ENCODE results near the gene NPIPA1. TPM values are rescaled to one million over a fixed set of nuclear protein-coding genes. Genes with fewer than 3 reads are reported as not detected.
A peak's percentile ranks its signal among the peaks of the same experiment; 100 is the strongest.
"Not testable (repeated sequence)": the region's sequence is repeated elsewhere in the genome, so short reads cannot be mapped to it uniquely, and the experiment has no call there.

Gene NPIPA1
- total and polyA plus RNA-seq, 3 donors from 2014 or later: 169 to 173 (median 170) TPM

DNA sequence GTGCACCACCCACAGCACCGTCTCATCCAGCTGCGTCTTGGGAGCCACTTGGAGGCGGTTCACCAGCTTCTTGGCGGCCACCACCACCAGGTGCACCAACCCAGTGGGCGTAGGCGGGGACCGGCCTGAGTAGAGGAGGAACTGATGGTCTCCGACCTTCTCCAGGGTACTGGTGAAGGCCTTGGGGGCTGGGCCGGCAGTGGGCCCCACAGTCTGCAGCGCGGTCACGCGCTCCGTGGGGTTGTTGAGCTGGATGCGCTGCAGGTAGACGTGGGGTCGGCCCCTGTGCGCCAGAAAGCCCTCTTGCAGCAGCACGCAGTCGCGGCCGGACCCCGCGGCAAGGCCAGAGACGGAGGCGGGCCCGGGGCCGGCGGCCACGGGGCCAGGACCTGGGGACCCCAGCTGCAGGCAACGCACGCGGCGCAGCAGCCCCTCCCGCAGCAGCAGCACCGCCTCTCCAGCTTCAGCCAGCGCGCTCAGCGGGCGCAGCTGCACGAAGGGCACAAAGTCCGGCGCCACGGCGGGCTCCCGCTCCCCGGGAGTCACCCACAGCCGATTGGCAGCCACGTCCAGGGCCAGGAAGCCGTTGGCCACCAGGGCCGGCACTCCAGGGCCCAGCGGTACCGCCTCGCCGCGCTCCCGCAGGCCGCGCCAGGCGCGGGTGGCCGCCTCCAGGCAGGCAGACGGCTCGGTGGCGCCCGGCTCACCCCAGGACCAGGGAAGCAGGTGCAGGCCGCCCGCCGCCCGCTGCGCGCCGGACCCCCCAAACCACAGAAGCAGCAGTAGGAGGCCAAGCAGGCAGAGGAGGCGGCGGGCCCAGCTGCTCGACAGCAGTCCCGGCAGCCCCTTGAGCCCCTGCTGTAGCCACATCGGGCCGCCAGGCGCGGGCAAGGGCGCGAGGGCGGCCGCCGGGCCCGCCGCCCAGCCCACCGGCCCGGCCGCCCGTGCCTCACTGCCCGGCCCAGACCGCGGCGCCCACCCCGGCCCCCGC lies 52.3 kb downstream of the NPIPA1 start:
- H3K27ac ChIP-seq; DNase-seq; H3K4me1 ChIP-seq; H3K27me3 ChIP-seq; H3K9me3 ChIP-seq; H3K36me3 ChIP-seq (ENCODE audit: low read depth, missing control alignments); intact Hi-C loops (cut with DNase I; ENCODE audit: low total_unique reads): not testable (repeated sequence)
- 36 to 75% methylated on average over 30 to 81 of the region's 98 CpGs for WGBS, 2 donors
- H3K4me3 ChIP-seq: peak overlapping the region; percentile 9 to 15

DNA sequence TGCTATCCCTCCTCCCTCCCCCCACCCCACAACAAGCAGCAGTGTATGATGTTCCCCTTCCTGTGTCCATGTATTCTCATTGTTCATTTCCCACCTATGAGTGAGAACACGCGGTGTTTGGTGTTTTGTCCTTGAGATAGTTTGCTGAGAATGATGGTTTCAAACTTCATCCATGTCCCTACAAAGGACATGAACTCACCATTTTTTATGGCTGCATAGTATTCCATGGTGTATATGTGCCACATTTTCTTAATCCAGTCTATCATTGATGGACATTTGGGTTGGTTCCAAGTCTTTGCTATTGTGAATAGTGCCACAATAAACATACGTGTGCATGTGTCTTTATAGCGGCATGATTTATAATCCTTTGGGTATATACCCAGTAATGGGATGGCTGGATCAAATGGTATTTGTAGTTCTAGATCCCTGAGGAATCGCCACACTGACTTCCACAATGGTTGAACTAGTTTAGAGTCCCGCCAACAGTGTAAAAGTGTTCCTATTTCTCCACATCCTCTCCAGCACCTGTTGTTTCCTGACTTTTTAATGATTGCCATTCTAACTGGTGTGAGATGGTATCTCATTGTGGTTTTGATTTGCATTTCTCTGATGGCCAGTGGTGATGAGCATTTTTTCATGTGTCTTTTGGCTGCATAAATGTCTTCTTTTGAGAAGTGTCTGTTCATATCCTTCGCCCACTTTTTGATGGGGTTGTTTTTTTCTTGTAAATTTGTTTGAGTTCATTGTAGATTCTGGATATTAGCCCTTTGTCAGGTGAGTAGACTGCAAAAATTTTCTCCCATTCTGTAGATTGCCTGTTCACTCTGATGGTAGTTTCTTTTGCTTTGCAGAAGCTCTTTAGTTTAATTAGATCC lies 56.3 kb downstream of the NPIPA1 start:
- H3K4me1 ChIP-seq; H3K9me3 ChIP-seq; H3K4me3 ChIP-seq; H3K27me3 ChIP-seq; H3K27ac ChIP-seq; DNase-seq; H3K36me3 ChIP-seq (ENCODE audit: low read depth, missing control alignments); intact Hi-C loops (cut with DNase I; ENCODE audit: low total_unique reads): not testable (repeated sequence)
- WGBS, 2 donors: 93 to 94% methylated on average over 7 of the region's 7 CpGs

DNA sequence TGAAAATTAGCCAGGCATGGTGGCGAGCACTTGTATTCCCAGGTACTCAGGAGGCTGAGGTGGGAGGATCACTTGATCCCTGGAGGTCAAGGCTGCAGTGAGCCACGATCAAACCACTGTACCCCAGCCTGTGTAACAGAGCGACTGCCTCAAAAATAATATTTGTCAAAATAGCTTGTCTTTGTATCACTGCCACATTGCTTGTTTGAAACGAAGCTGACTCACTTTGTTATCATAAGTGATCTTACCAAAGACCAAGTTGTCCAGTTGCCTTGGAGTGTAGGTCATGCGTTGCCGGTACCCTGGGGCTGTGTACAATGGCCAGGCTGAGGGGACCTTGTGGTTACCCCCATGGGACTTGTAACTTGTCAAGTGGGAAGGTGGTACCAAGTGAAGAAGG lies 59.5 kb downstream of the NPIPA1 start:
- intact Hi-C loops (cut with DNase I; ENCODE audit: low total_unique reads); H3K36me3 ChIP-seq (ENCODE audit: low read depth, missing control alignments); H3K4me1 ChIP-seq; DNase-seq; H3K27me3 ChIP-seq; H3K27ac ChIP-seq; H3K4me3 ChIP-seq; H3K9me3 ChIP-seq: not testable (repeated sequence)
- WGBS, 2 donors: 73 to 78% methylated on average over 6 of the region's 6 CpGs

DNA sequence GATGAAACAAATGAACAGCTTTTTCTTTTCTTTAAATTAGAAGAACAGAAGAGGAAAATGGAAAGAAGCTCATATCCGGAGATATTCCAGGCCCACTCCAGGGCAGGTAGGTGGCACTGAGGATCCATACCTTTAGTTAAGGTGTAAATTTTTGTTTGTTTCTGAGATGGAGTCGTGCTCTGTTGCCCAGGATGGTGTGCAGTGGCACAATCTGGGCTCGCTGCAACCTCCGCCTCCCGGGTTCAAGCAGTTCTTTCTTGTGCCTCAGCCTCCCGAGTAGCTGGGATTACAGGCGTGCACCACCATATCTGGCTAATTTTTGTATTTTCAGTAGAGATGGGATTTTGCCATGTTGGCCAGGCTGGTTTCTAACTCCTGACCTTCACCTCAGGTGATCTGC lies 61.1 kb downstream of the NPIPA1 start:
- intact Hi-C loops (cut with DNase I; ENCODE audit: low total_unique reads); H3K36me3 ChIP-seq (ENCODE audit: low read depth, missing control alignments); H3K4me3 ChIP-seq; H3K27ac ChIP-seq; H3K27me3 ChIP-seq; H3K9me3 ChIP-seq; H3K4me1 ChIP-seq; DNase-seq: not testable (repeated sequence)
- WGBS, 2 donors: 92 to 93% methylated on average over 7 of the region's 7 CpGs

DNA sequence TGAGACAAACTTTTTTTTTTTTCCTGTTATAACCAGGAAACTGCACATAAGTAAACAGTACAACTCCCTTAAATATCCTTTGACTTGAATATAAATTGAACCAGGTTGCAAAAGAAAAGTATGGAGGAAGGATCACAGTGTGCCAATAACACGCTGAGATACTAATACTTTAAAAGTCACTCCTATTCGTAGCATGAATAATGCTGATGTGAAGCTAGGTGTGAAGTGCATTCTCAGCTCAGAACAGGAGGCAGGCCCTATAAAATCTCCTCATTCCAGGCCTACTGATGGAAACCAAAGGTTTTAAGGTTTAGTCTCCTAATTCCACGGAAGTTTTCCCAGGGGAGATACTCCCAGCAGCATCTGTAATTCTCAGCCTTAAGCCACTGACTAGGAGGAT lies 62.6 kb downstream of the NPIPA1 start:
- H3K9me3 ChIP-seq; H3K4me3 ChIP-seq; H3K4me1 ChIP-seq; DNase-seq; H3K36me3 ChIP-seq (ENCODE audit: low read depth, missing control alignments); intact Hi-C loops (cut with DNase I; ENCODE audit: low total_unique reads); H3K27me3 ChIP-seq; H3K27ac ChIP-seq: not testable (repeated sequence)
- 78 to 86% methylated on average over 3 of the region's 3 CpGs for WGBS, 2 donors

MicroRNAs encoded within 50 kb of the gene (microRNA counts, 767-probe panel; counts per million panel counts)
- microRNA hsa-miR-3180-3p (0 to 152 counts per million in 2 donors), microRNA hsa-miR-3180-5p (0 to 152 counts per million in 2 donors)

Small RNA genes within 50 kb of the gene (microRNA-seq; reads per million reads assigned to microRNA genes)
- gene MIR3180-1 (ENCODE audit: borderline number of aligned reads in 2 of 2, borderline replicate concordance in 1 of 2) (0 reads per million in 2 donors), gene MIR3670-1 (ENCODE audit: borderline number of aligned reads in 2 of 2, borderline replicate concordance in 1 of 2) (0 reads per million in 2 donors), gene MIR6511A1 (ENCODE audit: borderline number of aligned reads in 2 of 2, borderline replicate concordance in 1 of 2) (0 reads per million in 2 donors), gene MIR6770-1 (ENCODE audit: borderline number of aligned reads in 2 of 2, borderline replicate concordance in 1 of 2) (0 reads per million in 2 donors)

Small RNA genes within 50 kb of the gene (small RNA-seq; reads per million reads assigned to genes)
- gene AC138932.4 (0 reads per million in 2 donors), gene MIR3180-1 (0 reads per million in 2 donors), gene MIR3670-1 (0 reads per million in 2 donors), gene MIR6511A1 (0 reads per million in 2 donors), gene MIR6770-1 (0 reads per million in 2 donors), gene RF00019 (0 reads per million in 2 donors)

Other genes with a start within 250 kb of the NPIPA1 start
- gene PLA2G10, start 243.1 kb upstream of the NPIPA1 start, total RNA-seq: 1 to 10 TPM; 1.5 to 4.5 TPM
- 1.0 TPM for gene PLA2G10, start 243.1 kb upstream of the NPIPA1 start, polyA plus RNA-seq (ENCODE audit: insufficient read depth, low read depth, low replicate concordance)
- 1 to 10 TPM; 4.2 to 4.5 TPM for gene NPIPA3, start 234.0 kb upstream of the NPIPA1 start, total RNA-seq
- gene NPIPA3, start 234.0 kb upstream of the NPIPA1 start, polyA plus RNA-seq (ENCODE audit: insufficient read depth, low read depth, low replicate concordance): 1.9 TPM
- 1 to 10 TPM; 7.0 to 7.7 TPM for gene NPIPA2, start 194.9 kb upstream of the NPIPA1 start, total RNA-seq
- gene NPIPA2, start 194.9 kb upstream of the NPIPA1 start, polyA plus RNA-seq (ENCODE audit: insufficient read depth, low read depth, low replicate concordance): 17.8 TPM
- 10 to 100 TPM; 70.8 to 71.5 TPM for gene NOMO1, start 103.7 kb upstream of the NPIPA1 start, total RNA-seq
- gene NOMO1, start 103.7 kb upstream of the NPIPA1 start, polyA plus RNA-seq (ENCODE audit: insufficient read depth, low read depth, low replicate concordance): 86.6 TPM
- 100 to 1,000 TPM; 171 to 247 TPM for gene PDXDC1, start 37.6 kb downstream of the NPIPA1 start, total RNA-seq
- gene PDXDC1, start 37.6 kb downstream of the NPIPA1 start, polyA plus RNA-seq (ENCODE audit: insufficient read depth, low read depth, low replicate concordance): 257 TPM
- 10 to 100 TPM; 46.1 to 52.8 TPM for gene NTAN1, start 118.6 kb downstream of the NPIPA1 start, total RNA-seq
- 65.9 TPM for gene NTAN1, start 118.6 kb downstream of the NPIPA1 start, polyA plus RNA-seq (ENCODE audit: insufficient read depth, low read depth, low replicate concordance)
- gene RRN3, start 156.8 kb downstream of the NPIPA1 start, total RNA-seq: 10 to 100 TPM; 44.3 to 50.1 TPM
- 31.0 TPM for gene RRN3, start 156.8 kb downstream of the NPIPA1 start, polyA plus RNA-seq (ENCODE audit: insufficient read depth, low read depth, low replicate concordance)

Data from testis (tissue), 3 donors.